ENCODE measurements around the gene TMEM176A.
A peak's percentile ranks its signal among the peaks of the same experiment; 100 is the strongest.
"Not testable (repeated sequence)": the region's sequence is repeated elsewhere in the genome, so short reads cannot be mapped to it uniquely, and the experiment has no call there.

TMEM176A gene, protein sequence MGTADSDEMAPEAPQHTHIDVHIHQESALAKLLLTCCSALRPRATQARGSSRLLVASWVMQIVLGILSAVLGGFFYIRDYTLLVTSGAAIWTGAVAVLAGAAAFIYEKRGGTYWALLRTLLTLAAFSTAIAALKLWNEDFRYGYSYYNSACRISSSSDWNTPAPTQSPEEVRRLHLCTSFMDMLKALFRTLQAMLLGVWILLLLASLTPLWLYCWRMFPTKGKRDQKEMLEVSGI

DNA sequence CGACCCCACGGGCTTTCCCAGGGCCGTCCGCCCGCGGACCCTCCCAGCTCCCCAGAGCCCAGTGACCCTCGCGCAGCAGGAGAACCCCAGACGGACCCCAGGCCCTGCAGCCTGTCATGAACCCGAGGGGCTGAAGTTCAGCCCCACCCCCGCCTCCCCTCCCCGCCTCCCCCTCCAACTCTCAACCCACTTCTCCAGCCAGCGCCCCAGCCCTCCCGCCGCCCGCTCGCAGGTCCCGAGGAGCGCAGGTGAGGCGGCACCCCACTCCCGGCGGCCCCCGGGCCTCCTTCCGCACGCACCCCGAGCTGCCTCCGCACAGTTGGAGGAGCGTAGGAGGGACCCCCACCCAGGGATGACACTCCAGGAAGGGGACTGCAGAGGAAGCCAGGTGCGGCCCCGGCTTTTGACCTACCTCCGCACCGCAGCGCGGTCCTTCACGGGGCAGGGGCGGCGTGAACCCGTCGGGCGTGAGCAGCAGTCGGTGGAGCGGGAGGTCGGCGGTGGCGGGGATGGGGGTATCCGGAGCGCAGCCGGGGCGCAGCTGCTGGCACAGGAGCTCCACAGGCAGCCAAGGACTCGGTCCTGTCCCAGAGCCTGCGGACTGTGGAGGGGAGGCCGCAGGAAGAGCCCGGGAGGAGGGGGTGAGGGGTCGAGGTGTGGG is at the start of gene TMEM176A:
TSS of gene TMEM176A (plus strand) at position 189 of the 661 bp plus-strand sequence. CDS start 782 bp downstream, outside the sequence.
- no peak for DNase-seq

DNA sequence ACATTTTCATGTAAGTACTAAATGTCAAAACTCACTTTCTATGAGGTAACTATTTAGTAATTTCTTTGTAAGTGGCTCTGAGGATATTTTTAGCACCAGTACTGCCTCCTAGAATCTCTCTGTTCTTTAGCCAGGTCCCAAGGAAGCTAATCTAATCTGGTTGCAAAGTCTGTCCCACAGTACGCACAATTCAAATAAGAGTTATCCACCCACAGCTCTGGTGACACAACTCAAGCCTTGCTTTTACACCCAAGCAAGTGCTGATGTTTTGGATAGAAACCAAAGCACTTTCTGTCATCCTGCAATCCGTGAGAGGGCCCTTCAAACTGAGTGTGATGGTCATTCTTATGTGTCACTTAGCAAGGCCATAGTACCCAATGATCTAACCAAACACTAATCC is 48.9 kb upstream of the TMEM176A start:
- no peak for DNase-seq

DNA sequence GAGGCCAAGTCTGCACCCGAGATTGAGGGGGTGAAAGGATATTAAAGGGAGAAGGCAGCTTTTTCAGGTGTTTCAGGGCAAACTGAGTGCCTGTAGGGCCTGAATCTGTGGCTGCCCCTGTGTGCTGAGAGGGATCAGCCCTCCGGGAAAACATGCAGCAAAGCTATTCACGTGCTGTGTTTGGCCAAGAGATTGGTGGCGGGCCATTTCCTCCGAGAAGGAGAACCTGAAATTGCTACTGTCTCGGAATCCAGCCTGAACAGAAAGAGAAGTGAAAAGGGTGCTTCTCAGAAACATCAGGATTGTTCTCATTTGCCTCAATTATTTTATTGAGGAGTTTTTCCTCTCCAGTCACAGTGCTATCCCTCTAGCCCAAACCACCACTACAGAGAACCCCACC is 47.3 kb upstream of the TMEM176A start:
- DNase-seq, result no peak

DNA sequence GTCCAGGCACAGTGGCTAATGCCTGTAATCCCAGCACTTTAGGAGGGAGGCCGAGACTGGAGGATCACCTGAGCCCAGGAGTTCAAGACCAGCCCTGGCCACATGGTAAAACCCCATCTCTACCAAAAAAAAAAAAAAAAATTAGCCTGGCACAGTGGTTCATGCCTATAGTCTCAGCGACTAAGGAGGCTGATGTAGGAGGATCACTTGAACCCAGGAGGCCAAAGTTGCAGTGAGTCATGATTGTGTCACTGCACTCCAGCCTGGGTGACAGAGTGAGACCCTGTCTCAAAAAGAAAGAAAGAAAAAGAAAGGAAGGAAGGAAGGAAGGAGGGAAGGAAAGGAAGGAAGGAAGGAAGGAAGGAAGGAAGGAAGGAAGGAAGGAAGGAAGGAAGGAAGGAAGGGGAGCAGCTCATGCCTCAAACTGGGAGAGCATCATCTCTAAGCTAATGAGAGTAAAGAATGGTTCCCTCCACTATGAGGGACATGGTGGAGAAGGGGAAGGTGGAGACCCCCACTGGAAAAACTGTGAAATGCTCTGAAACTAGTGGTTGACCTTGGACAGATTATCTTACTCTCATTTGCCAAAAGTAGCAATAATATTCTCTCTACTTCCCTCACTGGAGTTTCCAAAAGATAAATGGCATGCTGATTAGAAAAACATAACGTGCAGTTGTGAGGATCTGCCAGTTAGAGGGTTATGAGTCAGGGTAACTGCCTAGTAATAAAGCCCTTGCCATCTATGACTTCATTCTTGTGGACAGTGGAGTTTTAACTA is 46.6 kb upstream of the TMEM176A start:
- peak; percentile 52 for DNase-seq

DNA sequence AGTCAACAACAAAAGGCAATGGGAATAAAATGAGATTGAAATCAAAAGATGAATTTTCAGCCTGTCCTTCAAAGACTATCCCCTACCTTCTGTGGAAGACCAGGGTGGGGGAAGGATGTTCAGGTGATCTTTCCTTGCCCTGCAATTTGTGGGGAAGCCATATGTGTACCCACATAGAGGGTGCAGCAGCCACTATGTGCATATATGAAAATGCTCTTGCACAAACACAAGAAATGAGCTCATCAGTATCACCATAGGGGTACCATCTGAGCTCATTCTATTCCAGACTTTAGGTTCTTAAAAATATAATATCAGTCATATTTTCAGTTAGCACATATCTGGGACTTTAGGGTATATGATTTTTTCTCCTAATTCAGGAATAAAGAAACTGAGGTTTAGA is 45.6 kb upstream of the TMEM176A start:
- DNase-seq, result no peak

DNA sequence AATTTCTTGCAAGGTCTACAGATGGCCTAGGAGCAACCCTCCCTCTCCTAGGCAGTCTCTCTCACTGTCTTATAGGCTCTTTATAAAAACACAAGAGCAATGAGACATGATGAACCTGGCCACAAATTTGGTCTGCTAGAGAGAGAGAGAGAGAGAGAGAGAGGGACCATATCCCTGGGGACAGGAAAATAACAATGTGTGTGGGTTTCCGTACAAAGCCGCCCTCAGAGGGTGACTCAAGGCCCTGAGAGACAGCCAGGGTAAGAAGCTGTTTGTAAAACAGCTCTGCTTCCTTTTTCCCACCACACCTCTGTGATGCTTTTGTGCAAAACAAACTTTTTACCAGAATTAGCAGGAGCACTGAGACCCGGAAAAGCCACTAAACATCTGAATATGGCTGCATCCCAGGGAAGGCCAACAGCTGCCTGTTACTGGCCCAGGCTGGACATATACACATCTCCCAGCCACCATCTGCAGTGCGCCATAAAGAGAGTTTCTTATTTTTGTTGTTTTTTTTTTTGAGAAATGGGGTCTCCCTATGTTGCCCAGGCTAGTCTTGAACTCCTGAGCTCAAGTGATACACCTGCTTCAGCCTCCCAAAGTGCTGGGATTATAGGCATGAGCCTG is 45.0 kb upstream of the TMEM176A start:
- no peak for DNase-seq

DNA sequence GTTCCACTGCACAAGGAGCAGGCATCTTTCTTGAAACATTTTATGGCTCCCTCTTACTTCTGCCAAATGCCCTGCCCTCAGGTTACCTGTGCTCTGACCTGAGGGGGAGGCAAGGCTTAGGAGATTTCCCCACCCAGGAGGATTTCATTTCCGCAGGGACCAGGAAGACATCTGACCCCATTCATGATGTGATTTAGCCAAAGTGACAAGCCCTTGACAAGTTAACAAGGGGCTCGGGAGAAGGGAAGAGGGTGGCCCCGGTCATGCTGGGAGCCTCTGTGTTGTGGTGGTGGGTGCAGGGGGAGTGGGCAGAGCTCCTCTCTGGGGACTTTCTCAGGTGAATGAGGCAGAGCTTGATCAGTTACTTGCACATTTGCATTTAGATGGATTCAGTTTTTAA is 44.4 kb upstream of the TMEM176A start:
- DNase-seq, result no peak

DNA sequence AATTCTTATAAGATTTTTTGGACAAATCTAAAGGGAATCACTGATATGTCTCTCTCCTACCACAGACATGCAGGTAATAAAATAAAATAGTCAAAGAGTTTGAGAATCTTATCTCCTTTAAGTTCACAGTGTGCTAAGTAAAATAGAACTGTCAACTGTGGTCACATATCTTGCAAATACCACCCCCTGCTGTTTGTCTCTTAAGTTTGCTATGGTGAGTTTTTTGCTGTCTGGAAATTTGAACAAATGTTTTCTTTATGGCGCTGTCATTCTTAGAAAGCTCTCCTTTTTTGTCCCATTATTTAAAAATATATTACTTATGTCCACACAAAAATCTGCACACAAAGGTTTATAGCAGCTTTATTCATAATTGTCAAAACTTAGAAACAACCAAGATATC is 43.7 kb upstream of the TMEM176A start:
- no peak for DNase-seq

DNA sequence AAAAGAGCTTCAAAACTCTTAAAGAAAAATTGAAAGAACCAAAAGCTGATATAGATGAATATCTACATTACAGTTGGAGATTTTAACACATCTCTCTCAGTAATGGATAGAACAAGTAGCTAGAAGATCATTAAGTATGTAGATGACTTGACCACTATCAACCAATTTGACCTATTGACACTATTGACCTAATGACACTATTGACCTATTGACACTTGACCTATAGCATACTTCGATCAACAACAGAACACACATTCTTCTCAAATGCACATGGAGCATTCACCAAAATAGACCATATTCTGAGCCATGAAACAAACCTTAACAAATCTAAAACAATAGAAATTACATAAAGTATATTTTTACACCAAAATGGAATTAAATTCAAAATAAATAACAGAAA is 41.1 kb upstream of the TMEM176A start:
- DNase-seq, result no peak

DNA sequence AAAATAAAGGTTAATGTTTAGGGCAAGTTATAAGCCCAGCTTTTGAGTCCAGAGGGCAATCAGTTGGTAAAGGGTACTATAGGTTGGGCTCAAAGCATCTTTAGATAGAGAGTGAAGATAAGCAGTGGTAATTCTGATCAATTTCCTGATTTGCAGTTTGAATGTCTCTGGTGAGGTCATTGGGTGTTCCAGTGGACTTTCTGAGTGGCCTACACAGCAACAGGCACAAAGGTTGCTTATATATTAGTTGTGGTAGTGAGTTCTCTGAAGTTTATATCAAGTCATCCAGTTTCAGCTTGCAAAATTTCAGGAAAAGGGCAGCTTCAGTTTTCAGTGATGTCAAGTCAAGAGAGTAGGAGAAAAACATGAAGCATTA is 34.2 kb upstream of the TMEM176A start:
- no peak for DNase-seq

DNA sequence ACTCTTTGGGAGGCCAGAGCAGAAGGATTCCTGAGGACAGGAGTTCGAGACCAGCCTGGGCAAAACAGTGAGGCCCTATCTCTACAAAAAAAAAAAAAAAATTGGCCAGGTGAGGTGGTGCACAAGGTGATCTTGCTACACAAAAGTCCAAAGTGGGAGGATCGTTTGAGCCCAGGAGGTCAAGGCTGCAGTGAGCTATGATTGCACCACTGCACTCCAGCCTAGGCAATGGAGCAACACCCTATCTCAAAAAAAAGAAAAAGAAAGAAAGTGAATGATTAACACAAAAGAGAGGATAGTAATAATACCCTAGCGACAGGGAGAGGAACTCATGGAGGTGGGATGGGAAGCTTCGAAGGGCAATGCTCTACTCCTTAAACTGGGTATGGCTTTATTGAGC is 30.8 kb upstream of the TMEM176A start:
- DNase-seq, result no peak

DNA sequence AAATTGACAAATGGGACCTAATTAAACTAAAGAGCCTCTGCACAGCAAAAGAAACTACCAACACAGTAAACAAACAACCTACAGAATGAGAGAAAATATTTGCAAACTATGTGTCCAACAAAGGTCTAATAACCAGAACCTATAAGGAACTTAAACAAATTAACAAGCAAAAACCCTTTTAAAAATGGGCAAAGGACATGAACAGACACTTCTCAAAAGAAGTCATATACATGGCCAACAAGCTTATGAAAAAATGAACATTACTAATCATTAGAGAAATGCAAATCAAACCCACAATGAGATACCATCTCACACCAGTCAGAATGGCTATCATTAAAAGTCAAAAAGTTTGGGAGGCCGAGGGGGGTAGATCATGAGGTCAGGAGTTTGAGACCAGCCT is 26.4 kb upstream of the TMEM176A start:
- DNase-seq, result not testable (repeated sequence)

DNA sequence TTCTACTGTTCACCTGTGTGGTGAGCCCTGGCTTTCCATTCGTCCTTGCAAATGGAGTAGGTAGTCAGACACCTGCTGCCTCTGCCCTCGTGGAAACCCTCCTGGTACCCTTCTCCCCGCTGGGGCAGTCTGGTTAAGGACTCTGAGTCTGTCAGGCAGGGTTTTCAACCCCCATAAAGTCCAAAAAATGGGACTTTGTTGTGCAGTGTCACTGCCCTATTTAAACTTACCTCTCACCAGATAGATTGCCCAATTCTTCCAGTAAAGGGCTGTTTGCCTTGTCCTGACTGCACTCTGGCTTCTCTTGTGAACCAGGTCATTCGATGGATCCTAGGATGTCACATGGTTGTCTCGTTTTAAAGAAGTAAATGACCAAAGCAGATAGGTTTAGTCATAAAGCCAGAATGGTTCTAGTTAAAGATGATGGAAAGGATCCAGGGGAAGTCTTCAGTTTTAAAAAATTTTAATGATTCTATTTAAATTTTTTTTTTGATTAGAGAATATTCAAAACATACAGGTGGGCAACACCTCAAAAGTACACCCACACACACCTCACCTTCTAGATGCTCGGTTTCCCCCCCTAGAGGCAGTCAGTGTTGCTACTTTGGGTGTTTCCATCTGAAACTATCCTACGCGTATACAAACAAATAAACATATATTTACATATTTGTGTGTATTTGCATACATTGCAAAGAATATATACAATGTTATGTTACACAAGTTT is 22.4 kb upstream of the TMEM176A start:
- DNase-seq, result no peak

DNA sequence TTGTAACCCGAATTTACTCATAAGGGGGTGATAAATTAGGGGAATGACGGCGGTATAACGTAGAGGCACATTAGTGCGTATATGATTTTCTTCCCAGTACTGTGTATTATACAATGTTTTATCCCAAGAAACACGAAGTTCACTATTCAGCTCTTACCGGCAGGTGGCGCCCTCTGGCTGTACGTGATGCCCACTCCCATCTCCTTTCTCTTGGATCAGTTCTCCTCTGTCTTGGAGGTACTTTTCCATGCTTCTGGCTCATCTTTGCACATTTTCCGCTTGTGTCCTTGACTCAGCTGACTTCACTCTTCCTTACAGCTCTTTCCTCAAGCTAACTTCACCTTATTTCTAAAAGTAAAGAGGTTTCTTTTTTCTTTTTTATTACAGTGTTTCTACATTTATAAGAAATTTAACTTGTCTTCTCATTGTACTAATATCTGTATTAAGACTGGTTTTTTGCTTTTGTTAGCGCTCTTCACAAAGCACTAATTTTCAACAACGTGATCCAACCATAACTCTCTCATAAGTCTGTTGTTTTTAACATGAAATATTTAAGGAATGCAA is 21.7 kb upstream of the TMEM176A start:
- DNase-seq, result peak; percentile 86

DNA sequence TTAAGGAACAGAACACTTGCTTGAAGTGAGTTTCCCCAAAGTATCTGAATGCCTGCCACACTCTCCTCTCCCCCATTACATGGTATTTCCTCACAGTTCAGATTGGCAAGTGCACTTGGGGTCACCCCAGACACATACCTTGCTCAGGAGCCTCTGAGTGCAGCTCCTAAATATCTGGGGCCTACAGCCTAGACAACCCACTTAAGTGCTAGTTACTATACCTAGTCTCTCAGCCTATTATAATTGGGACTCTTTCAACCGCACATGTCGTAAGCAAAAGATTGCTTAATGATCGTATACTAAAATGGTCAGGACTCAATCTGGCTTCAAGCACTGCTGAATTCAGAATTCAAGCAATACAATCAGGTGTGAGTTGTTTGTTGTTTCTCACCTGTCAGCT is 20.3 kb upstream of the TMEM176A start:
- no peak for DNase-seq

DNA sequence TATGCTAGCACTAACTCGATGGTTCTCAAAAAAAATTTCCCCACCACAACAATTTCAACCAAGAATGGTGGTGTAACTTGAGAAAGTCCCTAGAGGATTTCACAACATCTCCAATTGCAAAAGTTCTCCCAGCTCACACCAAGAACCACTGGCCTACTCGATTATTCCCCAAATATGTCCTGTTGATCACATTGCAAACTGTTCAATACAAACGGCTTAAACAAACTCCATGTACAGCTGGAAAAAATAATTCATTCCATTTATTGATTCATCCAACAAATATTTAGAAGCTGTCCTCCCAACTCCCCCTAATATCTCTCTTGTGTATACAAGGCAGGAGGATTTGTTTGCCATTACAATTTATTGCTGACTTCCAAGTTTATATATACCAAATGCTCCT is 19.5 kb upstream of the TMEM176A start:
- no peak for DNase-seq

DNA sequence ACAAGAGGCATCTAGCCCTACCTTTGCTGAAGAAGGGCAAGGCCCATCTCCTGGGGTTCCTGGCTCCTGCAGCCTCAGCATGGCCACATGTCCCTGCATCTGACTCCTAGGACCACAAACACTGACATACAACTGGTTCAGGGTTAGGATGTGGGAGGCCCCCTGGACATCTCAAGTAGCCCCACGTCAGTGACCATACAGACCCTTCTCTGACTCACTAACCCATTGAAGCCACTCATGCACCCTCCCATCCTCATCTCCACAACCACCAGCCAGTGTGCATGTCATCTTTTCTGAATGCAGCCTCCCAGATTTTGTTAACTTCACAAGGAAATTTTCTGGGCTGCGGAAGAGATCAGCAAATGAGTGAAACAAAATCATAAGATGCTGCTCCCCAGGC is 18.6 kb upstream of the TMEM176A start:
- DNase-seq, result no peak

DNA sequence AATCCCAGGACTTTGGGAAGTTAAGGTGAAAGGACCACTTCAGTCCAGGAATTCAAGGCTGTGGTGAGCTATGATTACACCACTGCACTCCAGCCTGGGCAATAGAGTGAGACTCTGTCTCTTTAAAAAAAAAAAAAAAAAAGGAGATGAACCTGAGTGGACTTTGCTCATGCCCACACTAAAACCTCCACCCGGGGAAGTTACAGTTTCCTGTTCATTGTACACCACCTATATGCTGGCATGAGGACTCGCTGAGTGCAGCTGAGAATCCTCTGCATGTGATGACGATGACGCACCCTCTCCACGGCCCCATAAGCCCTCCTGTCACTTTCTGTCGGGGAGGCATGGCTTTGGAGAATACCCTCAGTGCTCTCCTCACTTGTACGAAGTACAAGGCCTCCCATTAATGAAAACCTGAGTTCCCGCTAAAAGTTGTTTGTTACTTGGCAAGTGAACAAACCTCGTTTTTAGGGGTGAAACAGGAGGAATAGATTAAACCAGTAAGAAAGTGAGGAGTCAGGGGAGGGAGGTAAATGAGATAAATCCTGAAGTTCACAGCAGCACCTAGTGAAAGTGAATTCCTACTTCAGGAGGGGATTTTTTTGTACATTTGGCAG is 16.3 kb upstream of the TMEM176A start:
- DNase-seq, result no peak

DNA sequence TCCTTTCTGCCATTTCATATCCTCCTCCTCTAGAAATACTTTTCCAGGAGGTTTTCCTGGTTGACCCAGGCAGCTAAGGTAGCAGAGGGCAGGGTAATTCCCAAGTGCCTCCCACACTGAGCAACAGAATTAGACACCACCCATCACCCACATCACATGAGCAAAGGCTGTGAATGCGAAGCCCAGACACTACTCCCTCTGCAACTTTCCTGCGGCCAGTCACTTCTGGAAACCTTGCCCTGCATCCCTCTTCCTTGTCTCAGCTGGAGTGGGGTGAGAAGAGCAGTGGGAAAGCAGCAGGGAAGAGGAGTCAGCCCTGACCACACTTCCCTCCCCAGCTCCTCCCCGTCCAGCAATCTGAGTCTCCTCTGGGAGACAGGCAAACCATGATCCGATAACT is 15.6 kb upstream of the TMEM176A start:
- DNase-seq, result no peak

DNA sequence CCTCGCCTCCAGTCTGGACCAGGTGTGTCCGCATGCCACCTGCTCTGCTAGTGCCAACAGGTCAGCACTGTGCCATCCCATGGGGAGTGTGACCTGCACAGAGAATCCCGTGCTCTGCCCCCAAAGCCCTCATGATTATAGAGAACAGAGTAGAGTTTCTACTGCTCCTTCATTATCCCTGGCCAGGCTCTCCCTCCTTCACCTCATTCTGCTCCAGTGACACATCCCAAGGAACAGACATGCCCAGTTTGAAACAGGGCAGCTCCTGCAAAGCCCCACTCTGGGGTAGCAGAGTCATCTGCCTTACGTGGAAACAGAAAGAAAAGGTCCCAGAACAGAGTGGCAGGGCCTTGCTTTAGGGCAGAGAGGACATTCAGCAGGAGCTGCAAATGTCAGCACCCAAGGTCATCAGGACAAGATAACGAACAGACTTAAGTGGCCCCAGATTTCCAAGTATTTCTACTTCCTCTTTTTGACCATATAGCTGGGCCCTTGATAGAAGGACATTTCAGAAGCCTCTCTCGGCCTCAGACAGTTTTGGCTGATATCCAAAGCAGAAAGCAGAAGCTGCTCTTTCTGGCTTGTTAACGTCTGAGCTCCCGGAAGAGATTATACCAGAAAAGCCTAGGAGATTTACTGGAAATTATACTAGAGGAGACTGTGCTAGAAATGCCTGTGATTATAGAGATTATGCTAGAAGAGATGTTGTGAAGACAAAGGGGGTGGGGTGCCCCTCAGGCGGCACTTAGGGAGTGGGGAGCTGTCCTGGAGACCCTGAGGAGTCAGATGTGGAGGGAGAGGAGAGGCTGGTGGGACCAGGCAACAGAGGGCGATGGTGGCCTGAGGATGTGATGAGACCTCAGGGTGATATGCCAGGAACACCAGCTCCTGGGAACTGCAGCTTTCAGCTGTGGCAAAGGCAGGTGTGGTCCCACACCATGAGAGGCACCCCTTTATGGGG is 13.0 kb upstream of the TMEM176A start:
- DNase-seq, result no peak
